Measurements from ENCODE around the gene APEH.

Gene APEH

DNA sequence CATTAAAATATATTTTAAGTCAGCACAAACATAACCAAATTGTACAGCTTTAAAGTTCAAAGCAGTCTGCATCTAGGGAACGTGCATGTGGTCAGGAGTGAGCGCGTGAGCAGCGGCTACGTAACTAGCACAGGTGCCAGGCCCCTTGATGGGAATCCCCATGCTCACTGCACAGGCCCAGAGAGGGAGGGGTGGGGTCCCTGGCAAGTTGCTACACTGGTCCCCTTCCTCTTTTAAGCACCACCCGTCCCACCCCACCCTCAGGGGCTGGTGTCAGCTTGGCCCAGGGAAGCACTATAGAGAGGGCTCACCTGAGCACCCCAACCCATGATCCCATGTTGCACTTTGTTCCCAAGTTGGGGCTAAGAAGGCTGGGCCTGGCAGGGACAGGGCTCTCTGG, 50.4 kb downstream of the APEH start:
- Histone ChIP-seq H2AK5ac (ENCODE audit: low read length) (peak overlapping the region; percentile 38), H2BK5ac (ENCODE audit: low read depth, low read length, poor library complexity) (no peak overlapping the region), H3K27ac (ENCODE audit: low read depth, low read length) (peak overlapping the region; percentile 77), H3K4me2 (ENCODE audit: low read length) (peak overlapping the region; percentile 74), H2AFZ (ENCODE audit: insufficient read depth, low read length, poor library complexity) (no peak overlapping the region), H4K8ac (ENCODE audit: low read depth, low read length) (peak overlapping the region; percentile 28), H2BK12ac (ENCODE audit: low read length) (no peak overlapping the region), H3K23ac (ENCODE audit: low read length) (no peak overlapping the region), H3K27me3 (ENCODE audit: insufficient read depth, low read length) (no peaks in the 10 kb centered on the region), H3K9ac (ENCODE audit: low read length) (no peak overlapping the region), H4K91ac (ENCODE audit: low read depth, low read length) (peak overlapping the region; percentile 81), H3K4me3 (ENCODE audit: low read depth, low read length) (no peak overlapping the region), H3K18ac (ENCODE audit: low read length) (no peak overlapping the region), H3K14ac (ENCODE audit: low read length) (no peak overlapping the region), H3K4me1 (ENCODE audit: control insufficient read depth in 1 of 2, insufficient read depth in 2 of 2, low read length in 2 of 2) (peaks cover 8 to 12% of the 10 kb centered on the region in 2 experiments), H3K79me1 (ENCODE audit: low read length) (peaks cover 9% of the 10 kb centered on the region), H4K12ac (ENCODE audit: low read depth, low read length) (peak overlapping the region; percentile 55), H3K9me3 (ENCODE audit: insufficient read depth, low read depth, low read length) (peaks cover 3% of the 10 kb centered on the region), H3K4ac (ENCODE audit: low read depth, low read length) (peak overlapping the region; percentile 25), H2BK120ac (ENCODE audit: insufficient read depth, low read length, poor library complexity) (no peak overlapping the region), H3K36me3 (ENCODE audit: control insufficient read depth in 1 of 2, insufficient read depth in 2 of 2, low read length in 2 of 2) (peaks cover 55 to 57% of the 10 kb centered on the region in 2 experiments), H3K79me2 (ENCODE audit: control insufficient read depth, insufficient read depth, low read length, poor library complexity) (peaks cover 9% of the 10 kb centered on the region)
- no peak for DNase-seq
- no CpG with 5 or more reads among the region's 6 CpGs for WGBS (ENCODE audit: extremely low coverage, insufficient coverage, insufficient read length)

GRCh38 chr3:49725906-49726681, 51.9 kb downstream of the APEH start:
- no peak overlapping the region for H3K14ac ChIP-seq (ENCODE audit: low read length)
- H2BK12ac ChIP-seq (ENCODE audit: low read length) = no peak overlapping the region
- no peak overlapping the region for H3K18ac ChIP-seq (ENCODE audit: low read length)
- no peak overlapping the region for H4K12ac ChIP-seq (ENCODE audit: low read depth, low read length)
- peaks cover 8 to 12% of the 10 kb centered on the region in 2 experiments for H3K4me1 ChIP-seq (ENCODE audit: control insufficient read depth in 1 of 2, insufficient read depth in 2 of 2, low read length in 2 of 2)
- peaks cover 50 to 56% of the 10 kb centered on the region in 2 experiments for H3K36me3 ChIP-seq (ENCODE audit: control insufficient read depth in 1 of 2, insufficient read depth in 2 of 2, low read length in 2 of 2)
- no peak overlapping the region for H2AK5ac ChIP-seq (ENCODE audit: low read length)
- H2BK120ac ChIP-seq (ENCODE audit: insufficient read depth, low read length, poor library complexity) = no peak overlapping the region
- H2AFZ ChIP-seq (ENCODE audit: insufficient read depth, low read length, poor library complexity) = no peak overlapping the region
- WGBS (ENCODE audit: extremely low coverage, insufficient coverage, insufficient read length) = no CpG with 5 or more reads among the region's 11 CpGs
- peaks cover 3% of the 10 kb centered on the region for H3K9me3 ChIP-seq (ENCODE audit: insufficient read depth, low read depth, low read length)
- no peak overlapping the region for H4K8ac ChIP-seq (ENCODE audit: low read depth, low read length)
- H2BK5ac ChIP-seq (ENCODE audit: low read depth, low read length, poor library complexity) = no peak overlapping the region
- no peak overlapping the region for H3K4ac ChIP-seq (ENCODE audit: low read depth, low read length)
- H3K79me2 ChIP-seq (ENCODE audit: control insufficient read depth, insufficient read depth, low read length, poor library complexity) = peaks cover 9% of the 10 kb centered on the region
- H3K27me3 ChIP-seq (ENCODE audit: insufficient read depth, low read length) = no peaks in the 10 kb centered on the region
- H3K79me1 ChIP-seq (ENCODE audit: low read length) = peaks cover 9% of the 10 kb centered on the region
- DNase-seq = no peak
- H3K4me3 ChIP-seq (ENCODE audit: low read depth, low read length) = no peak overlapping the region
- no peak overlapping the region for H3K23ac ChIP-seq (ENCODE audit: low read length)
- no peak overlapping the region for H3K9ac ChIP-seq (ENCODE audit: low read length)
- no peak overlapping the region for H3K27ac ChIP-seq (ENCODE audit: low read depth, low read length)
- H3K4me2 ChIP-seq (ENCODE audit: low read length) = no peak overlapping the region
- no peak overlapping the region for H4K91ac ChIP-seq (ENCODE audit: low read depth, low read length)

- Histone ChIP-seq H2AFZ (ENCODE audit: insufficient read depth, low read length, poor library complexity) (no peak overlapping the region), H4K12ac (ENCODE audit: low read depth, low read length) (no peak overlapping the region), H3K4me2 (ENCODE audit: low read length) (no peak overlapping the region), H3K23ac (ENCODE audit: low read length) (no peak overlapping the region), H3K79me2 (ENCODE audit: control insufficient read depth, insufficient read depth, low read length, poor library complexity) (peaks cover 9% of the 10 kb centered on the region), H4K91ac (ENCODE audit: low read depth, low read length) (no peak overlapping the region), H4K8ac (ENCODE audit: low read depth, low read length) (no peak overlapping the region), H2AK5ac (ENCODE audit: low read length) (no peak overlapping the region), H3K27ac (ENCODE audit: low read depth, low read length) (no peak overlapping the region), H3K4me1 (ENCODE audit: control insufficient read depth in 1 of 2, insufficient read depth in 2 of 2, low read length in 2 of 2) (peaks cover 8 to 12% of the 10 kb centered on the region in 2 experiments), H2BK120ac (ENCODE audit: insufficient read depth, low read length, poor library complexity) (no peak overlapping the region), H3K18ac (ENCODE audit: low read length) (no peak overlapping the region), H3K36me3 (ENCODE audit: control insufficient read depth in 1 of 2, insufficient read depth in 2 of 2, low read length in 2 of 2) (peaks cover 41 to 47% of the 10 kb centered on the region in 2 experiments), H2BK5ac (ENCODE audit: low read depth, low read length, poor library complexity) (no peak overlapping the region), H2BK12ac (ENCODE audit: low read length) (no peak overlapping the region), H3K27me3 (ENCODE audit: insufficient read depth, low read length) (no peaks in the 10 kb centered on the region), H3K14ac (ENCODE audit: low read length) (no peak overlapping the region), H3K9ac (ENCODE audit: low read length) (no peak overlapping the region), H3K4ac (ENCODE audit: low read depth, low read length) (no peak overlapping the region), H3K4me3 (ENCODE audit: low read depth, low read length) (no peak overlapping the region), H3K9me3 (ENCODE audit: insufficient read depth, low read depth, low read length) (peaks cover 2% of the 10 kb centered on the region), H3K79me1 (ENCODE audit: low read length) (peaks cover 9% of the 10 kb centered on the region)
- no CpG with 5 or more reads among the region's 19 CpGs for WGBS (ENCODE audit: extremely low coverage, insufficient coverage, insufficient read length)
- DNase-seq = no peak
Measured at GRCh38 chr3:49727154-49727923, 53.2 kb downstream of the APEH start.

GRCh38 chr3:49727924-49728361, 53.8 kb downstream of the APEH start:
- Histone ChIP-seq H3K9ac (ENCODE audit: low read length) (no peak overlapping the region), H3K4me1 (ENCODE audit: control insufficient read depth in 1 of 2, insufficient read depth in 2 of 2, low read length in 2 of 2) (peaks cover 4 to 9% of the 10 kb centered on the region in 2 experiments), H3K79me2 (ENCODE audit: control insufficient read depth, insufficient read depth, low read length, poor library complexity) (peaks cover 9% of the 10 kb centered on the region), H4K91ac (ENCODE audit: low read depth, low read length) (no peak overlapping the region), H3K23ac (ENCODE audit: low read length) (no peak overlapping the region), H2BK120ac (ENCODE audit: insufficient read depth, low read length, poor library complexity) (no peak overlapping the region), H2BK5ac (ENCODE audit: low read depth, low read length, poor library complexity) (no peak overlapping the region), H3K18ac (ENCODE audit: low read length) (no peak overlapping the region), H3K79me1 (ENCODE audit: low read length) (peaks cover 9% of the 10 kb centered on the region), H3K36me3 (ENCODE audit: control insufficient read depth in 1 of 2, insufficient read depth in 2 of 2, low read length in 2 of 2) (peaks cover 41 to 47% of the 10 kb centered on the region in 2 experiments), H2AK5ac (ENCODE audit: low read length) (no peak overlapping the region), H4K12ac (ENCODE audit: low read depth, low read length) (no peak overlapping the region), H3K4me3 (ENCODE audit: low read depth, low read length) (no peak overlapping the region), H3K27me3 (ENCODE audit: insufficient read depth, low read length) (no peaks in the 10 kb centered on the region), H3K4me2 (ENCODE audit: low read length) (no peak overlapping the region), H3K27ac (ENCODE audit: low read depth, low read length) (no peak overlapping the region), H2AFZ (ENCODE audit: insufficient read depth, low read length, poor library complexity) (no peak overlapping the region), H3K9me3 (ENCODE audit: insufficient read depth, low read depth, low read length) (no peaks in the 10 kb centered on the region), H3K14ac (ENCODE audit: low read length) (no peak overlapping the region), H4K8ac (ENCODE audit: low read depth, low read length) (no peak overlapping the region), H2BK12ac (ENCODE audit: low read length) (no peak overlapping the region), H3K4ac (ENCODE audit: low read depth, low read length) (no peak overlapping the region)
- WGBS (ENCODE audit: extremely low coverage, insufficient coverage, insufficient read length) = no CpG with 5 or more reads among the region's 15 CpGs
- DNase-seq = no peak
